ENCODE results near the gene HPCAL1.

HPCAL1 gene

DNA sequence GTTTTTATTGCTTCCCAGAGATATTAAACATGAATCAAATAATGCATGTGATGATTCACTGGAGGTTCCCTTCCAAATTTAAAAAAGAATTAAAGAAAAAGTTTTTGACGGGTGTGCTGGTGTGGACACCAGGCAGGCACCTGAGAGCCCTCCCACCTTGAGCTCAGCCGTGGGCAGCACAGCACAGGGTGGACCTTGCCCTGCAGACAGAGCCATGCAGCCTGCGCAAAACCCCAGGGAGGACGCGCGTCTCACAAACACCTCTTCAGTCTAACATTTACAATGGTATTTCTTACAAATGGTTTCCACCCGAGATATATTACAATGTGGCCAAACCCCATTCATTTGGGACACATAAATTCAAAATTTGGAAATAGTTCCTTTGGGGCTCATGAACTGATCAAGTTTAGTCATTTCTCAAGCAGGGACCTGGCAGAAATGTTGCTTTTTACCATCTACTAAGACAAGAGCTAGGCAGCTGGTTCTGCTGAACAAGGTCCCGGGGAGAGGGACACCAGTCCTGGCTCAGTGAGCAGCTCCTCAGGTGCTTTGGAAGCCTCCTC, 100.0 kb downstream of the HPCAL1 start:
- TF ChIP-seq EZH2phosphoT487 (conservative IDR thresholded peaks at IDR 0.05; ENCODE audit: low read length): no peak
- TF ChIP-seq, protein P1, sequence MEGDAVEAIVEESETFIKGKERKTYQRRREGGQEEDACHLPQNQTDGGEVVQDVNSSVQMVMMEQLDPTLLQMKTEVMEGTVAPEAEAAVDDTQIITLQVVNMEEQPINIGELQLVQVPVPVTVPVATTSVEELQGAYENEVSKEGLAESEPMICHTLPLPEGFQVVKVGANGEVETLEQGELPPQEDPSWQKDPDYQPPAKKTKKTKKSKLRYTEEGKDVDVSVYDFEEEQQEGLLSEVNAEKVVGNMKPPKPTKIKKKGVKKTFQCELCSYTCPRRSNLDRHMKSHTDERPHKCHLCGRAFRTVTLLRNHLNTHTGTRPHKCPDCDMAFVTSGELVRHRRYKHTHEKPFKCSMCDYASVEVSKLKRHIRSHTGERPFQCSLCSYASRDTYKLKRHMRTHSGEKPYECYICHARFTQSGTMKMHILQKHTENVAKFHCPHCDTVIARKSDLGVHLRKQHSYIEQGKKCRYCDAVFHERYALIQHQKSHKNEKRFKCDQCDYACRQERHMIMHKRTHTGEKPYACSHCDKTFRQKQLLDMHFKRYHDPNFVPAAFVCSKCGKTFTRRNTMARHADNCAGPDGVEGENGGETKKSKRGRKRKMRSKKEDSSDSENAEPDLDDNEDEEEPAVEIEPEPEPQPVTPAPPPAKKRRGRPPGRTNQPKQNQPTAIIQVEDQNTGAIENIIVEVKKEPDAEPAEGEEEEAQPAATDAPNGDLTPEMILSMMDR (IDR thresholded peaks at IDR 0.05; ENCODE audit: insufficient read depth, low read length, poor library complexity, severe bottlenecking): no peak
- no peak overlapping the region for H2AFZ ChIP-seq (ENCODE audit: low read depth, low read length, severe bottlenecking)
- no peaks in the 10 kb centered on the region for H3K27me3 ChIP-seq (ENCODE audit: low read length)
- no peak overlapping the region for H3K9ac ChIP-seq (ENCODE audit: low read length)
- no peak overlapping the region for H3K27ac ChIP-seq (ENCODE audit: low read depth, low read length)
- no peaks in the 10 kb centered on the region for H3K9me2 ChIP-seq (replicated peaks; ENCODE audit: insufficient read depth, low read length)
- H3K4me2 ChIP-seq (ENCODE audit: low read depth, low read length, poor library complexity, severe bottlenecking): no peak overlapping the region
- no peaks in the 10 kb centered on the region for H3K36me3 ChIP-seq (ENCODE audit: low read length)
- no peaks in the 10 kb centered on the region for H3F3A ChIP-seq (ENCODE audit: insufficient read depth)
- H3K4me3 ChIP-seq (ENCODE audit: insufficient read depth, low read length, poor library complexity, severe bottlenecking): no peak overlapping the region
- H3K9me3 ChIP-seq (ENCODE audit: insufficient read depth, low read length): no peaks in the 10 kb centered on the region
- no peaks in the 10 kb centered on the region for H3K79me2 ChIP-seq (ENCODE audit: insufficient read depth, low read length)
- H4K20me1 ChIP-seq (ENCODE audit: low read depth, low read length): no peaks in the 10 kb centered on the region

- H3K9me2 ChIP-seq (replicated peaks; ENCODE audit: insufficient read depth, low read length): no peaks in the 10 kb centered on the region
- no peak for TF ChIP-seq EZH2phosphoT487 (conservative IDR thresholded peaks at IDR 0.05; ENCODE audit: low read length)
- TF ChIP-seq, protein P1 (IDR thresholded peaks at IDR 0.05; ENCODE audit: insufficient read depth, low read length, poor library complexity, severe bottlenecking): no peak
- no peaks in the 10 kb centered on the region for H3K9me3 ChIP-seq (ENCODE audit: insufficient read depth, low read length)
- H3K9ac ChIP-seq (ENCODE audit: low read length): no peak overlapping the region
- H3K4me2 ChIP-seq (ENCODE audit: low read depth, low read length, poor library complexity, severe bottlenecking): no peak overlapping the region
- H2AFZ ChIP-seq (ENCODE audit: low read depth, low read length, severe bottlenecking): no peak overlapping the region
- H3K79me2 ChIP-seq (ENCODE audit: insufficient read depth, low read length): no peaks in the 10 kb centered on the region
- H3F3A ChIP-seq (ENCODE audit: insufficient read depth): no peaks in the 10 kb centered on the region
- no peaks in the 10 kb centered on the region for H3K36me3 ChIP-seq (ENCODE audit: low read length)
- H3K27ac ChIP-seq (ENCODE audit: low read depth, low read length): no peak overlapping the region
- no peak overlapping the region for H3K4me3 ChIP-seq (ENCODE audit: insufficient read depth, low read length, poor library complexity, severe bottlenecking)
- H4K20me1 ChIP-seq (ENCODE audit: low read depth, low read length): no peaks in the 10 kb centered on the region
- no peaks in the 10 kb centered on the region for H3K27me3 ChIP-seq (ENCODE audit: low read length)
These were observed 101.8 kb downstream of the HPCAL1 start for GRCh38 chr2:10404324-10405143.

- no peak overlapping the region for H2AFZ ChIP-seq (ENCODE audit: low read depth, low read length, severe bottlenecking)
- no peaks in the 10 kb centered on the region for H3K9me2 ChIP-seq (replicated peaks; ENCODE audit: insufficient read depth, low read length)
- peaks cover 5% of the 10 kb centered on the region for H3F3A ChIP-seq (ENCODE audit: insufficient read depth)
- H3K27me3 ChIP-seq (ENCODE audit: low read length): no peaks in the 10 kb centered on the region
- no peak overlapping the region for H3K4me2 ChIP-seq (ENCODE audit: low read depth, low read length, poor library complexity, severe bottlenecking)
- H4K20me1 ChIP-seq (ENCODE audit: low read depth, low read length): no peaks in the 10 kb centered on the region
- H3K9me3 ChIP-seq (ENCODE audit: insufficient read depth, low read length): no peaks in the 10 kb centered on the region
- no peak overlapping the region for H3K27ac ChIP-seq (ENCODE audit: low read depth, low read length)
- H3K9ac ChIP-seq (ENCODE audit: low read length): no peak overlapping the region
- no peak overlapping the region for H3K4me3 ChIP-seq (ENCODE audit: insufficient read depth, low read length, poor library complexity, severe bottlenecking)
- TF ChIP-seq EZH2phosphoT487 (conservative IDR thresholded peaks at IDR 0.05; ENCODE audit: low read length): no peak
- no peaks in the 10 kb centered on the region for H3K79me2 ChIP-seq (ENCODE audit: insufficient read depth, low read length)
- no peaks in the 10 kb centered on the region for H3K36me3 ChIP-seq (ENCODE audit: low read length)
These were observed 102.7 kb downstream of the HPCAL1 start for GRCh38 chr2:10405448-10405847.

- no peak overlapping the region for H3K4me2 ChIP-seq (ENCODE audit: low read depth, low read length, poor library complexity, severe bottlenecking)
- TF ChIP-seq, protein P1 (IDR thresholded peaks at IDR 0.05; ENCODE audit: insufficient read depth, low read length, poor library complexity, severe bottlenecking): no peak
- no peak for TF ChIP-seq EZH2phosphoT487 (conservative IDR thresholded peaks at IDR 0.05; ENCODE audit: low read length)
- no peak overlapping the region for H2AFZ ChIP-seq (ENCODE audit: low read depth, low read length, severe bottlenecking)
- H3K27ac ChIP-seq (ENCODE audit: low read depth, low read length): no peak overlapping the region
- H3K79me2 ChIP-seq (ENCODE audit: insufficient read depth, low read length): no peaks in the 10 kb centered on the region
- no peaks in the 10 kb centered on the region for H3K36me3 ChIP-seq (ENCODE audit: low read length)
- H4K20me1 ChIP-seq (ENCODE audit: low read depth, low read length): no peaks in the 10 kb centered on the region
- H3K4me3 ChIP-seq (ENCODE audit: insufficient read depth, low read length, poor library complexity, severe bottlenecking): no peak overlapping the region
- no peak overlapping the region for H3K9ac ChIP-seq (ENCODE audit: low read length)
- H3K9me2 ChIP-seq (replicated peaks; ENCODE audit: insufficient read depth, low read length): no peaks in the 10 kb centered on the region
- H3K9me3 ChIP-seq (ENCODE audit: insufficient read depth, low read length): no peaks in the 10 kb centered on the region
- peaks cover 7% of the 10 kb centered on the region for H3F3A ChIP-seq (ENCODE audit: insufficient read depth)
- no peaks in the 10 kb centered on the region for H3K27me3 ChIP-seq (ENCODE audit: low read length)
These were observed 103.3 kb downstream of the HPCAL1 start for GRCh38 chr2:10406016-10406415.

All from SU-DHL-6 (cell line).